Smooth muscle cell (in vitro differentiated cells): ENCODE data around the gene CFAP410. TPM values are rescaled to one million over a fixed set of nuclear protein-coding genes. Genes with fewer than 3 reads are reported as not detected.

Experiments
- DNase-seq: peaks from one replicate; lab custom pipeline; 2025; ENCODE audit not compliant: unreplicated experiment; lab: John Stamatoyannopoulos, UW
- H2AFZ ChIP-seq: fragments of 200-600 bp; sonication (generic); 2 replicates; pipeline ENCODE4 v1.6.0; 2016; ENCODE audit warnings: antibody characterized with exemption, low read depth, mild to moderate bottlenecking
- H3F3A ChIP-seq: fragments of 200-600 bp; sonication (generic); 2 replicates; pipeline ENCODE4 v1.6.0; 2017; ENCODE audit warnings: antibody characterized with exemption, low read depth
- H3K27ac ChIP-seq: fragments of 200-600 bp; sonication (generic); 2 replicates; pipeline ENCODE4 v1.5.1; 2016; ENCODE audit warnings: low read depth, mild to moderate bottlenecking
- H3K27me3 ChIP-seq: fragments of 200-600 bp; sonication (generic); 2 replicates; pipeline ENCODE4 v1.6.1; 2016; ENCODE audit warnings: low read depth, mild to moderate bottlenecking
- H3K36me3 ChIP-seq: fragments of 200-600 bp; sonication (generic); 2 replicates; pipeline ENCODE4 v1.5.1; 2016; ENCODE audit warnings: low read depth
- H3K4me1 ChIP-seq: fragments of 200-600 bp; sonication (generic); 2 replicates; pipeline ENCODE4 v1.5.1; 2016; ENCODE audit warnings: low read depth
- H3K4me2 ChIP-seq: fragments of 200-600 bp; sonication (generic); 2 replicates; pipeline ENCODE4 v1.6.0; 2016; ENCODE audit warnings: mild to moderate bottlenecking
- H3K4me3 ChIP-seq: fragments of 200-600 bp; sonication (generic); 2 replicates; pipeline ENCODE4 v1.5.1; 2016; ENCODE audit warnings: mild to moderate bottlenecking
- H3K79me2 ChIP-seq: fragments of 200-600 bp; sonication (generic); 2 replicates; pipeline ENCODE4 v1.6.0; 2016; ENCODE audit warnings: low read depth, mild to moderate bottlenecking
- H3K9ac ChIP-seq: fragments of 200-600 bp; sonication (generic); 2 replicates; pipeline ENCODE4 v1.6.0; 2016; ENCODE audit warnings: low read depth
- H3K9me3 ChIP-seq: fragments of 200-600 bp; sonication (generic); replicated peaks from 2 replicates; pipeline ENCODE4 v1.5.1; 2016; ENCODE audit warnings: low read depth
- H4K20me1 ChIP-seq: fragments of 200-600 bp; sonication (generic); 2 replicates; pipeline ENCODE4 v1.6.0; 2016; ENCODE audit warnings: low read depth
- CTCF ChIP-seq: fragments of 200-600 bp; sonication (generic); IDR thresholded peaks from 2 replicates; pipeline ENCODE4 v1.5.1; 2017; ENCODE audit warnings: borderline replicate concordance, mild to moderate bottlenecking, antibody characterized with exemption; ENCODE audit not compliant: insufficient read depth, poor library complexity, severe bottlenecking
- WGBS: methylation state at CpG from one replicate; pipeline ENCODE4 v1.1.7; 2016; ENCODE audit warnings: low lambda C conversion rate; 5-methylcytosine and 5-hydroxymethylcytosine counted together
- polyA plus RNA-seq: library from polyadenylated mRNA; unstranded; fragments of >200 nt; fragmentation: Nextera tagmentation; extraction: Ambion mirVana; gene quantifications from 2 replicates; pipeline ENCODE4 v1.2.1, GENCODE V29; 2016
- total RNA-seq: library from RNA; depleted of rRNA; stranded (reverse); fragments of >200 nt; gene quantifications from 2 replicates; pipeline ENCODE4 v1.2.3, GENCODE V29; 2014

The CFAP410 gene
- total and polyA plus RNA-seq, 2 experiments from 2014 or later: 6.5 to 21.7 TPM

- Histone ChIP-seq H3K36me3 (no peaks in the 10 kb centered on the region), H3K4me3 (no peak overlapping the region), H3K27ac (no peak overlapping the region), H3K9me3 (no peaks in the 10 kb centered on the region), H3K27me3 (no peaks in the 10 kb centered on the region), H3F3A (no peaks in the 10 kb centered on the region), H3K4me1 (no peaks in the 10 kb centered on the region), H3K9ac (no peak overlapping the region), H3K79me2 (no peaks in the 10 kb centered on the region), H2AFZ (no peak overlapping the region), H3K4me2 (no peak overlapping the region), H4K20me1 (no peaks in the 10 kb centered on the region)
- WGBS: 89% methylated on average over 23 of the region's 24 CpGs
- TF ChIP-seq CTCF: no peak
- no peak for DNase-seq
These were observed 15.9 kb upstream of the CFAP410 start for GRCh38 chr21:44354775-44355771.

DNA sequence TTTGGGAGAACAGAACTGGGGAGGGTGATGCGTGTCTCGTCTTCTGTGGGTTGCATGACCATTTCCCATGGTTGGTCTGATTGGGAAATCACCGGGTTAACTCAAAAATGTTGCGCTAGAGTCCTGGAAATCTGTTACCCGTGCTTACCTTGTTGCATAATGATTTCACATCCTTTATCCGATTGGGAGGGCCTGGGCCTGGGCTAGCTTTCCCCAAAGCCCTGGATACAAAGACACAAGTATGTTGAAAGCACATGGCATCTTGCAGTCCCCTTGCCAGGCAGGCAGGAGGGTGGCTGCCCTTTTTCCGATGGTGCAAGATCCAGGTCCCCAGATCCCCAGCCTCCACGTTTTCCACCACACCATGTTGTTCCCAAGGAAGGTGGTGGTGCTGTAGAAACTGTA lies 14.8 kb upstream of the CFAP410 start:
- no peak overlapping the region for H2AFZ ChIP-seq
- no peak overlapping the region for H3K9ac ChIP-seq
- H3K4me3 ChIP-seq: no peak overlapping the region
- 89% methylated on average over 8 of the region's 8 CpGs for WGBS
- no peaks in the 10 kb centered on the region for H4K20me1 ChIP-seq
- no peaks in the 10 kb centered on the region for H3F3A ChIP-seq
- H3K36me3 ChIP-seq: no peaks in the 10 kb centered on the region
- H3K9me3 ChIP-seq: no peaks in the 10 kb centered on the region
- H3K4me2 ChIP-seq: no peak overlapping the region
- no peaks in the 10 kb centered on the region for H3K27me3 ChIP-seq
- H3K27ac ChIP-seq: no peak overlapping the region
- H3K4me1 ChIP-seq: no peaks in the 10 kb centered on the region
- no peak for DNase-seq
- no peak for TF ChIP-seq CTCF
- H3K79me2 ChIP-seq: no peaks in the 10 kb centered on the region

DNA sequence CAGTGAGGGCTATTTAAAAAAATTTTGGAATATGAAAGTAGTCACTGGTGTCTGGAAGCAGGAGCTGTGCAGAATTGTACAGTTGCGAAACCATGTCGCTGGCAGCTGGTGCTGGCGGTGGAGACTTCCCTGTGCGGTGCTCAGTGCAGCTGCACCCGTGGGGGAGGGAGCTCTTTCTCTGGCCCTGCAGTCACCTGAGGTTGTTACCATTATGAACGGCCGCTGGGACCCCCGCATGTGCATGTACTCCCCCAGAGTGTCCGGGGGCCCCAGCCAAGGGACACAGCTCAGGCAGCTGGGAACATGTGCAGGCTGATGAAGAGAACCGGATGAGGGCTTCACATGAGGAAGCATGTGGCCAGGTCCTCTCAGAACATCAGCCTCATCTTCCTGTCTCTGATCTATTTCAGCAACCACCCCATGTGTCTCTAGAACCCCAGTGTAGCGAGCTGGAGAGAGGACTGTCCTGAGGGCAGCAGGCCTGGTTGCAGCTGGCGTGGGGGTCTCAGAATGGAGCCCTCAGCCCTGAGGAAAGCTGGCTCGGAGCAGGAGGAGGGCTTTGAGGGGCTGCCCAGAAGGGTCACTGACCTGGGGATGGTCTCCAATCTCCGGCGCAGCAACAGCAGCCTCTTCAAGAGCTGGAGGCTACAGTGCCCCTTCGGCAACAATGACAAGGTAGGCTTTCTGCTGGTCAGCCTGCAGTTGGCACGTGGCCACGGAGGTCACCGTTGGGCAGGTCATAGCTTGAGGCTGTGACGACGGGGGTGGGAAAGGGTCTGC lies 14.2 kb upstream of the CFAP410 start, which contains the start of gene TRPM2:
TSS of gene TRPM2 (plus strand) at position 431 of the 780 bp plus-strand sequence. CDS start at position 511, 80 bp downstream.
- Histone ChIP-seq H4K20me1 (no peaks in the 10 kb centered on the region), H3F3A (no peaks in the 10 kb centered on the region), H3K9me3 (no peaks in the 10 kb centered on the region), H3K9ac (no peak within 1 kb of the TSS), H3K36me3 (no peaks in the 10 kb centered on the region), H3K4me1 (no peaks in the 10 kb centered on the region), H3K79me2 (no peaks in the 10 kb centered on the region), H3K4me2 (no peak within 1 kb of the TSS), H3K27me3 (no peaks in the 10 kb centered on the region), H3K4me3 (no peak within 1 kb of the TSS), H2AFZ (no peak within 1 kb of the TSS), H3K27ac (no peak within 1 kb of the TSS)
- no peak for TF ChIP-seq CTCF
- WGBS: 86% methylated on average over 21 of the region's 21 CpGs
- DNase-seq: no peak
